SU-DHL-6 (cell line): Measurements from ENCODE around the gene FAM227A.

Experiments used
- EZH2phosphoT487 ChIP-seq: fragments of 200-600 bp; sonication (generic), shearing (Covaris generic); conservative IDR thresholded peaks from 2 replicates; pipeline ENCODE4 v1.6.1; 2018; ENCODE audit warnings: mild to moderate bottlenecking, antibody characterized with exemption, low read length, moderate library complexity, mixed read lengths
- TF ChIP-seq, protein P1 (sequence below): fragments of 200-600 bp; sonication (generic); IDR thresholded peaks from one replicate; pipeline ENCODE4 v1.5.1; 2017; ENCODE audit warnings: antibody characterized with exemption, mild to moderate bottlenecking, low read length, moderate library complexity; ENCODE audit not compliant: insufficient read depth, poor library complexity, severe bottlenecking

DNA sequence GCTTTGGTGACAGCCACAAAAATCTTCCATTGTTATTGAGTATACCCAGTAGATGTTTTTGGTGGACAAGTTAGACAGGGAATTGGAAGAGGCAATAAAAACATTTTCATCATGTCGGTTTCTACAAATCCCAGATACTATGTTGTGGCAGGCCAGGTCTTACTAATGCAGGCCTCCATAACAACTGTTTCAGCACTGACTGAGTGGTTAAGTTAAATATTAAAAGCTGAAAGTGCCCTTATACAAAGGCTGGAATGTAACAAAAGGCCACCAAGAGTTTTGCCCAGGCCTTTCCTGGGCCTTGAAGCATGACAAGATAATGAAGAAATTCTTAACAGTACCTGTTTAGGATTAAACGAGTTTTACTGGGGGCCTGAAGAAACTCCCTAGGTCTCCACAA, 115.5 kb downstream of the FAM227A start:
- TF ChIP-seq, protein P1, sequence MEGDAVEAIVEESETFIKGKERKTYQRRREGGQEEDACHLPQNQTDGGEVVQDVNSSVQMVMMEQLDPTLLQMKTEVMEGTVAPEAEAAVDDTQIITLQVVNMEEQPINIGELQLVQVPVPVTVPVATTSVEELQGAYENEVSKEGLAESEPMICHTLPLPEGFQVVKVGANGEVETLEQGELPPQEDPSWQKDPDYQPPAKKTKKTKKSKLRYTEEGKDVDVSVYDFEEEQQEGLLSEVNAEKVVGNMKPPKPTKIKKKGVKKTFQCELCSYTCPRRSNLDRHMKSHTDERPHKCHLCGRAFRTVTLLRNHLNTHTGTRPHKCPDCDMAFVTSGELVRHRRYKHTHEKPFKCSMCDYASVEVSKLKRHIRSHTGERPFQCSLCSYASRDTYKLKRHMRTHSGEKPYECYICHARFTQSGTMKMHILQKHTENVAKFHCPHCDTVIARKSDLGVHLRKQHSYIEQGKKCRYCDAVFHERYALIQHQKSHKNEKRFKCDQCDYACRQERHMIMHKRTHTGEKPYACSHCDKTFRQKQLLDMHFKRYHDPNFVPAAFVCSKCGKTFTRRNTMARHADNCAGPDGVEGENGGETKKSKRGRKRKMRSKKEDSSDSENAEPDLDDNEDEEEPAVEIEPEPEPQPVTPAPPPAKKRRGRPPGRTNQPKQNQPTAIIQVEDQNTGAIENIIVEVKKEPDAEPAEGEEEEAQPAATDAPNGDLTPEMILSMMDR: no peak
- no peak for TF ChIP-seq EZH2phosphoT487
